Mesenchymal stem cell (in vitro differentiated cells and primary cell): ENCODE measurements around the gene SPPL2B.

Experiments used
- DNase-seq: peaks from one replicate; pipeline ENCODE4 v3.0.0-alpha.2; 2013
- H2AFZ ChIP-seq: one replicate; pipeline ENCODE4 v1.6.1; 2013; ENCODE audit warnings: low read depth, mild to moderate bottlenecking, control low read depth, inconsistent platforms, low read length, moderate library complexity
- H2AK5ac ChIP-seq: 2 replicates; pipeline ENCODE4 v1.6.1; 2013; ENCODE audit warnings: low read length, moderate library complexity, mild to moderate bottlenecking, inconsistent platforms; ENCODE audit not compliant: severe bottlenecking
- H2BK120ac ChIP-seq: one replicate; pipeline ENCODE4 v1.6.1; 2013; ENCODE audit warnings: low read depth, mild to moderate bottlenecking, inconsistent platforms, low read length, moderate library complexity
- H2BK12ac ChIP-seq, 2 experiments: one replicate each; pipeline ENCODE4 v1.6.1; 2013; ENCODE audit warnings: inconsistent platforms in 2 of 2, low read length in 2 of 2, mild to moderate bottlenecking in 2 of 2, moderate library complexity in 2 of 2, control low read depth in 1 of 2
- H2BK15ac ChIP-seq: one replicate; pipeline ENCODE4 v1.6.1; 2013; ENCODE audit warnings: mild to moderate bottlenecking, low read depth, inconsistent platforms; ENCODE audit not compliant: poor library complexity, severe bottlenecking
- H2BK5ac ChIP-seq: 2 replicates; pipeline ENCODE4 v1.6.1; 2013; ENCODE audit warnings: low read depth, mild to moderate bottlenecking, low read length, control low read depth, inconsistent platforms; ENCODE audit not compliant: poor library complexity, severe bottlenecking
- H3K14ac ChIP-seq, 2 experiments: one replicate each; pipeline ENCODE4 v1.6.1; 2013; ENCODE audit warnings: inconsistent platforms in 2 of 2, low read length in 2 of 2, control low read depth in 1 of 2, mild to moderate bottlenecking in 1 of 2, moderate library complexity in 1 of 2
- H3K18ac ChIP-seq, 2 experiments: one replicate each; pipeline ENCODE4 v1.6.1; 2013; ENCODE audit warnings: inconsistent platforms in 2 of 2, low read length in 2 of 2, control low read depth in 1 of 2, low read depth in 1 of 2, mild to moderate bottlenecking in 1 of 2
- H3K23ac ChIP-seq, 2 experiments: one replicate each; pipeline ENCODE4 v1.6.1; 2013; ENCODE audit warnings: inconsistent platforms in 2 of 2, low read length in 2 of 2, mild to moderate bottlenecking in 2 of 2, moderate library complexity in 2 of 2, control low read depth in 1 of 2
- H3K27ac ChIP-seq: 2 replicates; pipeline ENCODE4 v1.5.1; 2013; ENCODE audit warnings: mild to moderate bottlenecking, moderate library complexity, low read length, control low read depth, inconsistent platforms; ENCODE audit not compliant: poor library complexity, severe bottlenecking
- H3K27me3 ChIP-seq, 2 experiments: 2 replicates each; pipeline versions ENCODE4 v1.6.1 to v1.7.0; 2013; ENCODE audit warnings: low read length in 2 of 2, mild to moderate bottlenecking in 2 of 2, moderate library complexity in 2 of 2, control low read depth in 1 of 2, inconsistent platforms in 1 of 2; ENCODE audit not compliant: control insufficient read depth in 1 of 2, insufficient read depth in 1 of 2
- H3K36me3 ChIP-seq, 2 experiments: 2 replicates each; pipeline versions ENCODE4 v1.6.1 to v1.7.0; 2013; ENCODE audit warnings: low read length in 2 of 2, control low read depth in 1 of 2, inconsistent platforms in 1 of 2, low read depth in 1 of 2, mild to moderate bottlenecking in 1 of 2; ENCODE audit not compliant: insufficient read depth in 2 of 2, control insufficient read depth in 1 of 2
- H3K4ac ChIP-seq, 2 experiments: one replicate each; pipeline ENCODE4 v1.6.1; 2013; ENCODE audit warnings: inconsistent platforms in 2 of 2, low read length in 2 of 2, mild to moderate bottlenecking in 2 of 2, moderate library complexity in 2 of 2, control low read depth in 1 of 2, low read depth in 1 of 2
- H3K4me1 ChIP-seq: 2 replicates; pipeline ENCODE4 v1.6.1; 2013; ENCODE audit warnings: low read depth, low read length, control low read depth; ENCODE audit not compliant: control insufficient read depth, insufficient read depth
- H3K4me2 ChIP-seq: 2 replicates; pipeline ENCODE4 v1.6.1; 2013; ENCODE audit warnings: low read length, mild to moderate bottlenecking, inconsistent platforms; ENCODE audit not compliant: poor library complexity, severe bottlenecking
- H3K4me3 ChIP-seq, 2 experiments: 2 replicates each; pipeline versions ENCODE4 v1.5.1 to v1.7.0; 2013; ENCODE audit warnings: low read length in 2 of 2, mild to moderate bottlenecking in 2 of 2, control low read depth in 1 of 2, low read depth in 1 of 2; ENCODE audit not compliant: insufficient read depth in 1 of 2
- H3K79me1 ChIP-seq: replicated peaks from 2 replicates; pipeline ENCODE4 v1.6.1; 2013; ENCODE audit warnings: mild to moderate bottlenecking, control low read depth, low read length, inconsistent platforms; ENCODE audit not compliant: poor library complexity, severe bottlenecking
- H3K9ac ChIP-seq: 2 replicates; pipeline ENCODE4 v1.7.0; 2013; ENCODE audit warnings: mild to moderate bottlenecking, low read length, moderate library complexity
- H3K9me3 ChIP-seq: 2 replicates; pipeline ENCODE4 v1.7.0; 2013; ENCODE audit warnings: mild to moderate bottlenecking, low read length; ENCODE audit not compliant: control insufficient read depth
- H4K8ac ChIP-seq: one replicate; pipeline ENCODE4 v1.6.1; 2013; ENCODE audit warnings: inconsistent platforms, mild to moderate bottlenecking, low read length, moderate library complexity
- H4K91ac ChIP-seq: one replicate; pipeline ENCODE4 v1.6.1; 2013; ENCODE audit warnings: mild to moderate bottlenecking, low read length, inconsistent platforms
- WGBS: methylation state at CpG from one replicate; pipeline ENCODE4 v1.1.7; 2013; ENCODE audit warnings: mixed read lengths; 5-methylcytosine and 5-hydroxymethylcytosine counted together

SPPL2B gene

GRCh38 chr19:2357279-2358206 is 29.1 kb downstream of the SPPL2B start:
- Histone ChIP-seq H3K36me3 (peaks cover 10 to 26% of the 10 kb centered on the region in 2 experiments), H3K27me3 (peaks cover 28 to 39% of the 10 kb centered on the region in 2 experiments), H3K4me1 (peaks cover 6% of the 10 kb centered on the region), H3K14ac (no peak overlapping the region), H3K27ac (no peak overlapping the region), H2BK15ac (no peak overlapping the region), H4K91ac (no peak overlapping the region), H3K18ac (no peak overlapping the region), H2BK12ac (no peak overlapping the region), H3K9ac (no peak overlapping the region), H2BK5ac (no peak overlapping the region), H3K4me2 (no peak overlapping the region), H3K79me1 (no peaks in the 10 kb centered on the region), H3K23ac (no peak overlapping the region), H3K9me3 (no peaks in the 10 kb centered on the region), H2BK120ac (no peak overlapping the region), H3K4ac (no peak overlapping the region), H3K4me3 (no peak overlapping the region), H4K8ac (no peak overlapping the region), H2AFZ (no peak overlapping the region), H2AK5ac (no peak overlapping the region)
- WGBS: 94% methylated on average over 3 of the region's 3 CpGs
- DNase-seq: no peak

- Histone ChIP-seq H3K18ac (no peak overlapping the region), H3K4me1 (peaks cover 6% of the 10 kb centered on the region), H3K4ac (no peak overlapping the region), H2BK15ac (no peak overlapping the region), H3K27ac (no peak overlapping the region), H4K8ac (no peak overlapping the region), H2AFZ (no peak overlapping the region), H3K4me2 (no peak overlapping the region), H3K23ac (no peak overlapping the region), H3K4me3 (no peak overlapping the region), H3K14ac (no peak overlapping the region), H2AK5ac (no peak overlapping the region), H2BK5ac (no peak overlapping the region), H4K91ac (no peak overlapping the region), H3K79me1 (no peaks in the 10 kb centered on the region), H3K27me3 (peaks cover 28 to 50% of the 10 kb centered on the region in 2 experiments), H3K9ac (no peak overlapping the region), H2BK120ac (no peak overlapping the region), H3K9me3 (no peaks in the 10 kb centered on the region), H2BK12ac (no peak overlapping the region), H3K36me3 (peaks cover 6 to 15% of the 10 kb centered on the region in 2 experiments)
- 92% methylated on average over 28 of the region's 28 CpGs for WGBS
- no peak for DNase-seq
Observed at GRCh38 chr19:2358548-2359173, 30.2 kb downstream of the SPPL2B start.

GRCh38 chr19:2359992-2360685 is 31.7 kb downstream of the SPPL2B start, which contains the start of gene TMPRSS9:
Gene TMPRSS9, plus strand, starts transcription at chr19:2360265. Its CDS starts 29,521 bp downstream, at chr19:2389786.
- no peak within 1 kb of the TSS for H2AFZ ChIP-seq
- H2BK120ac ChIP-seq: no peak within 1 kb of the TSS
- no peaks in the 10 kb centered on the region for H3K9me3 ChIP-seq
- H2BK12ac ChIP-seq: peak within 1 kb of the TSS in 1 of 2 experiments; percentile 7
- no peak within 1 kb of the TSS for H3K23ac ChIP-seq
- peaks cover 6% of the 10 kb centered on the region for H3K4me1 ChIP-seq
- H3K4ac ChIP-seq: no peak within 1 kb of the TSS
- no peak within 1 kb of the TSS for H4K8ac ChIP-seq
- WGBS: 69% methylated on average over 26 of the region's 44 CpGs
- H3K4me3 ChIP-seq: peak within 1 kb of the TSS in 1 of 2 experiments; percentile 23
- no peak within 1 kb of the TSS for H3K18ac ChIP-seq
- peaks cover 28 to 63% of the 10 kb centered on the region in 2 experiments for H3K27me3 ChIP-seq
- H2BK5ac ChIP-seq: no peak within 1 kb of the TSS
- H2BK15ac ChIP-seq: no peak within 1 kb of the TSS
- H3K14ac ChIP-seq: peak within 1 kb of the TSS in 1 of 2 experiments; percentile 55
- no peak within 1 kb of the TSS for H3K4me2 ChIP-seq
- no peak within 1 kb of the TSS for H4K91ac ChIP-seq
- H2AK5ac ChIP-seq: no peak within 1 kb of the TSS
- no peak for DNase-seq
- H3K36me3 ChIP-seq: peaks cover 0 to 3% of the 10 kb centered on the region in 2 experiments
- H3K27ac ChIP-seq: no peak within 1 kb of the TSS
- H3K79me1 ChIP-seq: no peaks in the 10 kb centered on the region
- H3K9ac ChIP-seq: no peak within 1 kb of the TSS
